Measurements from ENCODE around the gene HMCN1. TPM values are rescaled to one million over a fixed set of nuclear protein-coding genes. Genes with fewer than 3 reads are reported as not detected.
A peak's percentile ranks its signal among the peaks of the same experiment; 100 is the strongest.

HMCN1 gene
- total RNA-seq, 1 experiment from 2014 or later, result 0.12 TPM

- POLR2A ChIA-PET, result interaction anchor here (0.6 to 0.7 kb wide), 2 partner anchors 43 to 448 kb away, joined by 3 read pairs; no protein-coding TSS in a partner anchor
Observed at GRCh38 chr1:185727726-185728125, 6.5 kb upstream of the HMCN1 start.

GRCh38 chr1:185731446-185731845 is 2.7 kb upstream of the HMCN1 start:
- no TSS peak for BruUV-seq (replicated peaks)
- TF ChIP-seq CTCF (IDR thresholded peaks at IDR 0.05; ENCODE audit: unreplicated experiment), result no peak
- H3K4me3 Mint-ChIP-seq (ENCODE audit: unreplicated experiment), result no peak overlapping the region
- H3K27me3 Mint-ChIP-seq (ENCODE audit: insufficient read depth, unreplicated experiment), result no peaks in the 10 kb centered on the region
- DNase-seq (ENCODE audit: unreplicated experiment), result no peak
- ChIA-PET CTCF (no interaction called here), POLR2A (no interaction called here)
- H3K4me1 Mint-ChIP-seq (ENCODE audit: insufficient read depth, unreplicated experiment), result peaks cover 7% of the 10 kb centered on the region
- no peak overlapping the region for H3K27ac Mint-ChIP-seq (ENCODE audit: low read depth, unreplicated experiment)
- H3K36me3 Mint-ChIP-seq (ENCODE audit: insufficient read depth, unreplicated experiment), result no peaks in the 10 kb centered on the region
- intact Hi-C loops (cut with micrococcal nuclease), result no loop called here
- H3K9me3 Mint-ChIP-seq (ENCODE audit: unreplicated experiment), result peaks cover 8% of the 10 kb centered on the region

More at GRCh38 chr1:185727726-185728125, 6.5 kb upstream of the HMCN1 start:
- H3K27me3 Mint-ChIP-seq (ENCODE audit: insufficient read depth, unreplicated experiment), result no peaks in the 10 kb centered on the region
- no peak overlapping the region for H3K4me3 Mint-ChIP-seq (ENCODE audit: unreplicated experiment)
- intact Hi-C loops (cut with micrococcal nuclease), result no loop called here
- DNase-seq (ENCODE audit: unreplicated experiment), result no peak
- peaks cover 8% of the 10 kb centered on the region for H3K9me3 Mint-ChIP-seq (ENCODE audit: unreplicated experiment)
- no TSS peak for BruUV-seq (replicated peaks)
- CTCF ChIA-PET, result no interaction called here
- no peak overlapping the region for H3K27ac Mint-ChIP-seq (ENCODE audit: low read depth, unreplicated experiment)
- H3K36me3 Mint-ChIP-seq (ENCODE audit: insufficient read depth, unreplicated experiment), result no peaks in the 10 kb centered on the region
- no peak for TF ChIP-seq CTCF (IDR thresholded peaks at IDR 0.05; ENCODE audit: unreplicated experiment)
- no peaks in the 10 kb centered on the region for H3K4me1 Mint-ChIP-seq (ENCODE audit: insufficient read depth, unreplicated experiment)

- no peaks in the 10 kb centered on the region for H3K27me3 Mint-ChIP-seq (ENCODE audit: insufficient read depth, unreplicated experiment)
- POLR2A ChIA-PET, result interaction anchor here (1.1 kb wide), 1 partner anchor 12 kb away, joined by 4 read pairs; no protein-coding TSS in a partner anchor
- intact Hi-C loops (cut with micrococcal nuclease), result no loop called here
- no peak overlapping the region for H3K27ac Mint-ChIP-seq (ENCODE audit: low read depth, unreplicated experiment)
- peaks cover 8% of the 10 kb centered on the region for H3K9me3 Mint-ChIP-seq (ENCODE audit: unreplicated experiment)
- no peak for TF ChIP-seq CTCF (IDR thresholded peaks at IDR 0.05; ENCODE audit: unreplicated experiment)
- H3K4me3 Mint-ChIP-seq (ENCODE audit: unreplicated experiment), result no peak overlapping the region
- no peak for DNase-seq (ENCODE audit: unreplicated experiment)
- no TSS peak for BruUV-seq (replicated peaks)
- CTCF ChIA-PET, result interaction anchor here (1.1 to 3.9 kb wide), 2 partner anchors 14 to 37 kb away, joined by 4 to 50 read pairs; no protein-coding TSS in a partner anchor
- H3K36me3 Mint-ChIP-seq (ENCODE audit: insufficient read depth, unreplicated experiment), result no peaks in the 10 kb centered on the region
- H3K4me1 Mint-ChIP-seq (ENCODE audit: insufficient read depth, unreplicated experiment), result peaks cover 7% of the 10 kb centered on the region
Observed at GRCh38 chr1:185732951-185733350, 1.2 kb upstream of the HMCN1 start.

GRCh38 chr1:185734929-185735700 is 924 bp downstream of the HMCN1 start:
- CTCF ChIA-PET, result interaction anchor here (0.6 to 3.9 kb wide), 5 partner anchors 12 to 1170 kb away, joined by 3 to 50 read pairs (median 4); no protein-coding TSS in a partner anchor
- no peak for DNase-seq (ENCODE audit: unreplicated experiment)
- Mint-ChIP-seq H3K4me1 (ENCODE audit: insufficient read depth, unreplicated experiment) (peaks cover 7% of the 10 kb centered on the region), H3K36me3 (ENCODE audit: insufficient read depth, unreplicated experiment) (no peaks in the 10 kb centered on the region), H3K27ac (ENCODE audit: low read depth, unreplicated experiment) (no peak overlapping the region), H3K4me3 (ENCODE audit: unreplicated experiment) (peak overlapping the region; percentile 70), H3K9me3 (ENCODE audit: unreplicated experiment) (peaks cover 13% of the 10 kb centered on the region), H3K27me3 (ENCODE audit: insufficient read depth, unreplicated experiment) (no peaks in the 10 kb centered on the region)
- no TSS peak for BruUV-seq (replicated peaks)
- intact Hi-C loops (cut with micrococcal nuclease), result no loop called here
- no peak for TF ChIP-seq CTCF (IDR thresholded peaks at IDR 0.05; ENCODE audit: unreplicated experiment)
- POLR2A ChIA-PET, result interaction anchor here (0.7 to 1.3 kb wide), 2 partner anchors 17 kb away, joined by 3 to 4 read pairs; no protein-coding TSS in a partner anchor
